DND-41 (cell line): ENCODE measurements around the gene THSD4.

Experiments used
- CTCF ChIP-seq: IDR thresholded peaks from 2 replicates; pipeline ENCODE4 v1.5.1; 2012; ENCODE audit warnings: borderline replicate concordance, low read length, moderate library complexity, mild to moderate bottlenecking; ENCODE audit not compliant: poor library complexity, severe bottlenecking; ENCODE audit errors: extremely low read depth
- EZH2 ChIP-seq: IDR thresholded peaks from 3 replicates; pipeline ENCODE4 v1.6.1; 2012; ENCODE audit warnings: borderline replicate concordance, low read depth, mild to moderate bottlenecking, moderate library complexity, low read length, inconsistent platforms; ENCODE audit not compliant: severe bottlenecking

- TF ChIP-seq CTCF: no peak
- TF ChIP-seq EZH2: no peak
Measured at GRCh38 chr15:71564217-71564616, 448.9 kb downstream of the THSD4 start.
